Measurements from ENCODE around the gene TARM1.

Gene TARM1

DNA sequence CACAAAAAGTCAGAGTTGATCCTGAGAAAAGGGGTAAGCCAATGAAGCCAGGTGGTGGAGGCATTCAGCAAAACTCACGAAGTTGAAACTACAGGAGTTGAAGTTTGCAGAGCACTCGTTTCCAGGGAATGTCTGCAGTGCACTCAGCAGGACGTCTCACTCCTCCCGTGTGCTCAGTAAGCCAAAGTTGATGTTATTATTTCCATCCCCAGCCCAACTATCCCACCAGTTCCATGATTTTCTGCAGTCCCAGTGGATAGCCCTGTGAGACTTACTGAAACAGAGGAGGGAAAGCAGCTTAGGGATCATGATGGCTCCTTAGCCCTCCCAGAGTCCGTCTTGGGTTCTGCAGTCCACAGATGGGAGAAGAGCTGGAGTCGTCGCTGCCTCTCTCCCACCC lies at the start of gene TARM1:
Gene TARM1, minus strand, starts transcription at position 334 of the 400 bp plus-strand sequence. Its CDS starts 25 bp downstream, at position 309.
- in situ Hi-C loops (cut with HindIII; ENCODE audit: low sequenced_read_pairs): no loop called here

DNA sequence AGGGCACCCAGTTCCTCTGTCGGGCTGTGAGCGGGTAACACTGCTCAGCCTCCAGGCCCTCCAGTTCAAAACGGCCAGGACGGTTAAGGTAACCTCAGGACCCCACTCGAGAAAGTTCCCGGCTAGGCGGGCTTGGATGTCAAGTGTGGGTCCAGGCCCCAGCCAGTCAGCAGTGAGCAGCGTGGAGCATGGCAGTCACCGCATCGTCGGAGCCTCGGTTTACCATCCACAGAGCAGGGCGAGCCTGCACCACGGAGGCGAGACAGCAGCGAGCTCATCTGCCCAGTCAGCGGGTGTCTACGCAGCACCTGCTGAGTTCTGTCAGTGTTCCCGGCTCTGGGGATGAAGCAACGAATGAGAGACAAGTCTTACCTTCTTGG lies 48.4 kb upstream of the TARM1 start:
- in situ Hi-C loops (cut with HindIII; ENCODE audit: low sequenced_read_pairs): no loop called here

DNA sequence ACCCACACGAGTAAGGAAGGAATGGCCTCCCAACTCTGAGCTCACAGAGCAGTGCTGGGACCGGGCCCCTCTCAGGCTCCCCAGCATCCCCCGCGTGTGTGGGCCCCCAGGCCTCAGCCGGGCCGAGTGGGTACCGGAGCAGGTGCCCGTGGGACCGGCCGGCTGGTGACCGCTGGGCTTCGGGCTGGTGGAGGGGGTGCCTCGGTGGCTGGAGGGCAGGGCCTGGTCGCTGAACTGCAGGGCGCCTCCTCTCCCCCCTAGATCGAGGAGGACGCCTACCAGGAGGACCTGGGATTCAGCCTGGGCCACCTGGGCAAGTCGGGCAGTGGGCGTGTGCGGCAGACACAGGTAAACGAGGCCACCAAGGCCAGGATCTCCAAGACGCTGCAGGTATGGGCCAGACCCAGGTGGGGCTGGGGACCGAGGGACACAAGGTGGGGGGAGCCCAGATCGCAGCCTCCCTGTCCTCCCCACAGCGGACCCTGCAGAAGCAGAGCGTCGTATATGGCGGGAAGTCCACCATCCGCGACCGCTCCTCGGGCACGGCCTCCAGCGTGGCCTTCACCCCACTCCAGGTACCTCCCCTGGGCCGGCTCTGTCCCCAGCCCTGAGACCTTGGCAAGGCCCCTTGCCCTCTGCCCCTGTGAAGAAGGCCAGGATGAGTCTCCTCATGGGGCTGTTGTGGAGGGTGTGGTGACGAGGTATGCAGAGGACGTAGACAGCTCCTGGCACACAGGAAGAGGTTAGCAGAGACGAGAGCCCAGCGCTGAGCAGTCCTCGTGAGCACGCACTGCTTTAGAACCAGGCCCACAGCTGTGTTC lies 47.8 kb upstream of the TARM1 start:
- in situ Hi-C loops (cut with HindIII; ENCODE audit: low sequenced_read_pairs): no loop called here

DNA sequence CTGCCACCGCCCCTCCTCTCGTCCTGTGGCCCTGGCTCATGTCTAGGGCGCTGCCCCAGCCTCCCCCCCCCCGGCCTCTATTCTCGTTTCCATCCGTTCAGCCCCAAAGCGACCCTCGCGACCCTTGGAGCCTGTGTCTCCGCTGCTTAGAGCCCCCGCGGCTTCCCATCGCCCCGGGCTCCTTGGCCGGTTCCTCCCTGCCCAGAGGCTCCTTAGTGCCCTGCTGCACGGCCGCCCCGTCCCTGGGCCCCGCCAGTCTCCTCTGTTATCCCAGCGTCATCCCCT lies 47.2 kb upstream of the TARM1 start:
- in situ Hi-C loops (cut with HindIII; ENCODE audit: low sequenced_read_pairs): no loop called here

DNA sequence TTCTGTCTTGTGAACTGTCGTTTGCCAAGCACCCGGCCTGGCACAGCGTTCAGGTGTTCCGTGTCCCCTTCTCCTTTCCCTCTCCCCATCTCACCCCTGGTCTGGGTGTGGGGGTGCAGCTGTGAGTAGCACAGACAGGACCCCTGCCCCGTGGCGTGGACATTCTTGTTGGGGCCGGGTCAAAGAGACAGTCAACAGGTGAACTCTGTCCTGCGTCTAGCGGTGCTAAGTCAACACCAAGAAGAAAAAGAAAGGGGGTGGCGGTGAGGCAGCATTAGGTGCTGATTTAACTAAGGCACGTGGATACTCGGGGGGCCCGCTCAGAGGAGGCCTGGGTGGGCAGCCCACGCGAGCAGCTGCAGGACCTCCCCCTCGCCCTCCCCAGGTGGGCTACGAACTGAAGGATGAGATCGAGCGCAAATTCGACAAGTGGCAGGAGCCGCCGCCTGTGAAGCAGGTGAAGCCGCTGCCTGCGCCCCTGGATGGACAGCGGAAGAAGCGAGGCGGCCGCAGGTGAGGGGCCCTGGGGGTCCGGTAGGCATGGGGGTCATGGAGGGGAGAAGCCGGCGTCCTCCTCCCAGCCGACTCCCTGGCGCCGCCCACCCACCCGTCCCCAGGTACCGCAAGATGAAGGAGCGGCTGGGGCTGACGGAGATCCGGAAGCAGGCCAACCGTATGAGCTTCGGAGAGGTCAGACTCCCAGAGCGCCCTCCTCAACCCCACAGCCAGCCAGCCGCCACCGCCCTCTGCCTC lies 46.7 kb upstream of the TARM1 start:
- in situ Hi-C loops (cut with HindIII; ENCODE audit: low sequenced_read_pairs): no loop called here

DNA sequence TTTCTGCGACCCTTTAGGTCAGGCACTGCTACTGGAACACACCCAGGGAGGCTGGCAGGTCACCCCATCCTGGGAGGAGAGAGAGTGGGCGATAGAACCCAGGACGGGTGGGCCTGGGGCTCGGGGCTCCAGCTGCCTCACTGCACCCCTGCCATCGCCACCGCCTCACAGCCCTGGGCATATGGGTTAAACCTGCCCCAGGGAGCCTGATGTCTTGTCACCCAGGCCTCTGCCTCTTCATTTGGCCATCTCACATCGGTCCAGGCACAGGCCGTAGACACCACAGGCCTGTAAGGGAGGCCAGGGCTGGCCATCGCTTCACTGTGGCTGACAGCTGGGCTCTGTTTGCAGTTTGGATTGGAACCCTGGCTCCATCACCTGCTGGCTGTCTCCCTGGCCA lies 44.5 kb upstream of the TARM1 start:
- in situ Hi-C loops (cut with HindIII; ENCODE audit: low sequenced_read_pairs): no loop called here

DNA sequence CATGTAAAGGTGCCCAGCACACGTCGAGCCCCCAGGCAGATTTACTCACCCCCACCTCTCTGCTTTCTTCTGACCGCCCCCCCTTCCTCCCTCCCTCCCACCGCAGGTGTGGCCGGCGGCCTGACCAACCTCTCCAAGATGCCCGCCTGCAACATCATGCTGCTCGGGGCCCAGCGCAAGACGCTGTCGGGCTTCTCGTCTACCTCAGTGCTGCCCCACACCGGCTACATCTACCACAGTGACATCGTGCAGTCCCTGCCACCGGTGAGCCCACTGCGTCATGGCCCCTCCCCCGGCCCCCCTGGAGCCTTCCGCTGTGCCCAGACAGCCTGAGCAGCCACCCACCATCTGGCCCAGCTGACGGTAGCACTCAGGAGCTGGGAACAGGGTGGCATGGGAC lies 43.2 kb upstream of the TARM1 start:
- in situ Hi-C loops (cut with HindIII; ENCODE audit: low sequenced_read_pairs): no loop called here

DNA sequence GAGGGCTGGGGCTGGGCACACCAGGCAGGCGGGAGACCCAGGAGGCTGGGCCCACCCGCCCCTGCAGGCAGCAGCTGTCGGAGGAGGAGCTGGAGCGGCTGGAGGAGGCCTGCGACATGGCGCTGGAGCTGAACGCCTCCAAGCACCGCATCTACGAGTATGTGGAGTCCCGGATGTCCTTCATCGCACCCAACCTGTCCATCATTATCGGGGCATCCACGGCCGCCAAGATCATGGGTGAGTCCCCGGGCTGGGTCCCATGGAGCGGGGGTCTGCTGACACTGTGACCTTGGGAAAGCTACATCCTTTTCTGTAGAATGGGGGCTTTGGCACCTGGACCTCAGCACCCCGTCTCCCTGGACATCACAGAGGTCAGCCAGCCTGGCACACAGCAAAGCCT lies 42.5 kb upstream of the TARM1 start:
- in situ Hi-C loops (cut with HindIII; ENCODE audit: low sequenced_read_pairs): no loop called here

DNA sequence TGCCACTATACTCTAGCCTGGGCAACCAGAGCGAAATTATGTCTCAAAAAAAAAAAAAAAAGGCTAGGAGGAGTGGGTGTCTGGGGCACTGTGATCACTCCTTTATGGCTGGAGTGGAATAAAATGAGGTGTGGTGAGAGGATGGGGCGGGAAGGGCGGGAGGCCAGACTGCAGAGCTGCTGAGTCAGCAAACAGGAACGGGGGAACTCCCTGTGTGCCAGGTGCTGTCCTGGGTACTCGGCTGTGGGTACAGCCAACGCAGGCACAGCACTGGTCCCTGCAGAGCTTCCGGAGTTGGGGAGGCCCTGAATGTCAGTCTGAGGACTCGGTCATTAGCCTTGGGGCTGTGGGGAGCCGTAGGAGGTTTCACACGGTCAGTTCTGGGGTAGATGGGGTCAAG lies 40.1 kb upstream of the TARM1 start:
- in situ Hi-C loops (cut with HindIII; ENCODE audit: low sequenced_read_pairs): no loop called here

DNA sequence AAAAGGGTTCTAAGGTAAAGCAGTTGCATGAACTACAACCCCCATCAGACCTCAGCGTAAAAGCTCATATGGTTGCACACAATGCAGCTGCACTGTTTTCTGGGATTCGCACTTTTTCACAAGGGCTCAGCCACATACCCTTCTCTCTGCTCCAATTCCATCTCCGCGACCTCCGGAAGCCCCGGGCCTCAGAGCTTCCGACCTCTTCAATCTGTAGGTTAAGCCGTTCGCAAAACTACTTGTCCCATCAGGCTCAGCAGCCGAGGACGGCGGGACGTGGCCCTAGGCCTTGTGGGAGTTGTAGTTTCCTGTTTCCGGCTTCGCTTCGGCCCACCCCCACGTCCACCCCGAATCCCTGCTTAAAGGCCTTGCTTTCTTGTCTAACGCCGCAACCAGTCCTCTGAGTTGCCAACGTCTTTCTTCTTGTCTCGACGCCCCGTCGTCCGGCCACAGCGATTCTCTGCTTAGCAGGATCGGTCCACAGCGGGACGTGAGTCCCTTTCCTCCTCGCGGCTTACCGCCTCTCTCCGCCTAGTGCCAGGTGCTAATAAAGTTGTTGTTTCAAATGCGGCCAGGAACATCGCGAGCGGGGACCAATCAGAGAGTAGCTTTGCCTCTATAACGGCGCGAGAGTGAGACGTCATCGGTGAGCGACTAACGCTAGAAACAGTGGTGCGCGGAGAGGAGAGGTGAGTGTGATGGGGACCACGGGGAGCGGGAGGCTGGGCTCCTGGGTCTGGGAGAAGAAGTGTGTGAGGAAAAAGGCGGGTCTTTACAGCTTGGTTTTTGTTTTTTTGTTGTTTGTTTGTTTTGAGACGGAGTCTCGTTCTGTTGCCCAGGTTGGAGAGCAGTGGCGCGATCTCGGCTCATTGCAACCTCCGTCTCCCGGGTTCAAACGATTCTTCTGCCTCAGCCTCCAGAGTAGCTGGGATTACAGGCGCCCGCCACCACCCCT lies 34.2 kb upstream of the TARM1 start, which contains the start of the genes PRPF31 and TFPT:
Gene PRPF31, plus strand, starts transcription at position 646 of the 955 bp plus-strand sequence. CDS start 2,525 bp downstream, outside the sequence.
Gene TFPT, minus strand, starts transcription at position 549 of the 955 bp plus-strand sequence. Its CDS starts 388 bp downstream, at position 161.
- in situ Hi-C loops (cut with HindIII; ENCODE audit: low sequenced_read_pairs): no loop called here

DNA sequence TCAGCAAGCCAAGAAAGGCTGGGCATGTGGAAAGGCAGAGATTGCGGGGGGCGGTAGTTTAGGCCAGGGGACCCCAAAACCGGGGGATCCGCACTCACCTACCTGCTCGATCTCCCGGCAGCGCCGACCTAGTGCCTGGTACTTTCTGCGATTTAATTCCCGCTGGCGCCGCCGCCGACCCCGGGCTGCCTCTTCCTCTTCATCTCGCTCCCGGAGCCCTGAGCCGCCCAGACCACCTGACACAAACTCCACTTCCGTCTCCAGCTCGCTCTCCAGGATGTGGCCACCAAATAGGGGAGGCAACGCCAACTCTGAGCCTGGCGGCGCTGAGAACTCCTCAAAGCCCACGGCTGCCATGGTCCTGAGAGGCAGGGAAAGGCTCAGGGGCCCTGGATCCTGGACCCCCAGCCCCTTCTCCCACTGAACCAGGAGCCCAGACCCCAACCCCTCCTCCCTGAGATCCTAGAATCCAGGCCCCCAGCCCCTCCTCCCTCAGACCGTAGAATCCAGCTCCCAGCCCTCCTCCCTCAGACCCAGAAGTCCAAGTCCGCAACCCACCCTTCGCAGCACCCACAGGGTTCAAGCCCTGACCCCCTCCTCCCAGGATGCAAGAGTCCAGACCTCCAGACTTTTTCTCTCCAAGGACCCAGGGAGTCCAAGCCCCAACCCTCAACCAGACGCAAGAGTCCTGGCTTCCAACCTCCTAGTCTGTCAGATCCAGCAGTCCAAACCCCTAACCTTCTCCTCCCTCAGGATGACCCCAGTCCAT lies 33.4 kb upstream of the TARM1 start:
- in situ Hi-C loops (cut with HindIII; ENCODE audit: low sequenced_read_pairs): no loop called here

DNA sequence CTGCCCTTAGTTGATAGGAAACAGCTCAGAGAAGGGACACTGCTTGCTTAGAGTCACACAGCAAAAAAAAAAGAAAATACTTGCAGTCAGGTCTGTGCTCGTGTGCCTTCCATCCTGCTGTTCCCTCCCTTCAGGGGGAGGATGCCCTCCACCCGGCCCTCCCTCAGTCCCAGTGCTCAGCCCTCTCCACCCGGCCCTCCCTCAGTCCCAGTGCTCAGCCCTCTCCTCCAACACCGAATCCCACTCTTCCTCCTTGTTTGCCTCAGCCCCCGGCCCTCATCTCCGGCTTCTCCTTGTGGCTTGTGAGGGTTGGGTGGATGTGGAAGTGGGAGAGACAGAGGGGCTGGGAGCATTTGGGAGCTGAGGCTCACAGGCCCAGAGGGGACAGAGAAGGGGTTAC lies 28.5 kb upstream of the TARM1 start:
- in situ Hi-C loops (cut with HindIII; ENCODE audit: low sequenced_read_pairs): no loop called here

DNA sequence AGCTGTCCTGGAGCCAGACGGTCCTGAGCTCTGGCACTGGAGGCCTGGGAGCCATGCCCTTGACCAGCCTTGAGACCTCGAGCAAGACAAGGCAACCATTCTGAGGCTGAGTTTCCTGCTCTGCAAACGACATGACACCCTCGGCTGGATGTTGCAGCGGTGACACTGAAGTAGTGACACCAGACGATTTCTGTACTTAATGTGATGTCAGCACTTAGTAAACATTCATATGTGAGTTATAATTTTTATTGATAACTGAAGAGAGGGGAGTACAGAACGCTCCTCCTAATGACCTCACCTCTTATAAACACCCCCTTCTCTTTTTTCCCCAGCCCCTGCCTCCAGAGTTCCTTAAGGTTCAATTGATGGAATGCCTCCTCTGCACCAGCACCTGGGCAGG lies 27.3 kb upstream of the TARM1 start:
- in situ Hi-C loops (cut with HindIII; ENCODE audit: low sequenced_read_pairs): no loop called here

DNA sequence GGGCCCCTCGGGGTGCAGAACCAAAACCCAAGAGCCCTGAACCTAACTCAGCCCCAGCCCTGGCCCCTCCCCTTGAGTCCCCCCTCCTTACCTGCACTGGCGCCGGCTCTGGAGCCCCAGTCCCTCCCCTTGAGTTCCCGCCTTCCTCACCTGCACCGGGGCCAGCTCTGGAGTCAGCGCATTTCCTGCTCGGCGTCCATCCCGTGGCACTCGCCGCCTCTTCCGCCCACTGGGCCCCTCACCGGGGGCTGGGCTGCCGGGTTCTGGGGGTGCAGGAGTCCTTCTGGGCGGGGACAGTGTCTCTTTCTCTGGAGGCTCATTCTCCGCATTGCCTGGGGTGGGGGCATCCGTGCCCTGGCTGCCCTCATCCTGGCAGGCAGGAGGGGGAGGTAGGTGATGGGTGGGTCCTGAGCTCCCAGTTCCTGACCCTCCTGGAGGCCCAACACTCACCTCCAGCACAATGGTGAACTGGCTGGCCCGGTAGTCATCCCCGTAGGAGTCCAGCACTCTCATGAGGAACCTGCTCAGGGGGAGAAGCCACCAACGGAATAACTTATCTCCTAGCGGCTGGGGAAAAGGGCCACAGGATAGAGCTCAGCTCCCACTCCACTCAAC lies 26.8 kb upstream of the TARM1 start:
- in situ Hi-C loops (cut with HindIII; ENCODE audit: low sequenced_read_pairs): no loop called here

DNA sequence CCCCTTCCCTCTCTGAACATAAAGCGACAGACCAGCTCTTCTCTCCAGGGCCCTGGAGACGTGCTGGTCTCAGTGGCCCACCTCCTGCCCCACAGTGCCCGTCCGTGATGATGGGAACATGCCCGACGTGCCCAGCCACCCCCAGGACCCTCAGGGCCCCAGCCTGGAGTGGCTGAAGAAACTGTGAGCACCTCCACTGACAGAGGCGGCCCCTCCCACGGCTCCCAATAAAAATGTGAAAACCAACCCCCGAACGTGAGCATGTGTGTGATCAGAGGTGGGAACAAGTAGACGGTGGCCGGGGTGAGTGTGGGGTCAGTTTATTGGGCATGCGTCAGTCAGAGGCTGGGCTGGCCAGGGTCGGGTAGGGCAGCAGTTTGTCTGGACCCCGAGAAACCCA lies 25.6 kb upstream of the TARM1 start:
- in situ Hi-C loops (cut with HindIII; ENCODE audit: low sequenced_read_pairs): no loop called here

DNA sequence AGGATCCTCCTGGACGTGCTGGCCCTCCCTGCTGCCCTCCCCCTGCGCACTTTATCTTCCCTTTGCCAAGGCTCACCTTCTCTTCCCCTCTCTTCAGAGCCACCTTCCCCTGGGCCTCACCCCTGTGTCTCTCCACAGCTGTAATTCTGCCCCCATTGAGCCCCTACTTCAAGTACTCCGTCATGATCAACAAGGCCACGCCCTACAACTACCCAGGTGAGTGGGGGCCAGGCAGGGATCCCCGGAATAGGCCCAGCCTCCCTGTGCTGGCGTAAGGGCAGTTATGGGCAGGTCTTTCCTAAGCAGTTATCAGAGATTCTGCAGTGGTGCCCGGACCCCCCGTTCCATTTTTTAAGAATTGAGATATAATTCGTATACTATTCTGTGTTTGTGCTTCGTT lies 24.6 kb upstream of the TARM1 start:
- in situ Hi-C loops (cut with HindIII; ENCODE audit: low sequenced_read_pairs): no loop called here

DNA sequence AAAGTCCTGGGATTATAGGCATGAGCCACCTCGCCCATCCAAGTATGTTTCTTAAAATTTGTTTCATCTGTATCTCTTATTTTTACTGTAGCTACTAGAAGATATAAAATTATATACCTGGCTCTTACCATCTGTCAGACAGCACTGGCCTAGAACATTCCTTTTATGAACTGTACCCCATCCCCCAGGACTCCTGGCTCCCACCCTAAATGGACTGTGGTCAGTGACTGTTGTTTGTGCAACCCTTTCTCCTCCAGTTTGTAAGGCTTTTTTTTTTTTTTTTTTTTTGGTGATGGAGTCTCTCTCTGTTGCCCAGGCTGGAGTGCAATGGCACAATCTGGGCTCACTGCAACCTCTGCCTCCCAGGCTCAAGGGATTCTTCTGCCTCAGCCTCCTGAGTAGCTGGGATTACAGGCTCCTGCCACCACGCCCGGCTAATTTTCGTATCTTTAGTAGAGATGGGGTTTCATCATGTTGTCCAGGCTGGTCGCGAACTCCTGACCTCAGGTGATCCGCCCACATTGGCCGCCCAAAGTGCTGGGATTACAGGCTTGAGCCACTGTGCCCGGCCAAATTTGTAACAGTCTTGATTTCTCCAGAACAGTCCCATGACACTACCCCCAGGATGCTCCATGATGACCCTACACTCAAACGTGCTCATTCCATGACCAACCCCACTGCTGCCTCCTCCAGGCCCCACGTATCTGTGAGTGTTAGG lies 24.0 kb upstream of the TARM1 start:
- in situ Hi-C loops (cut with HindIII; ENCODE audit: low sequenced_read_pairs): no loop called here

DNA sequence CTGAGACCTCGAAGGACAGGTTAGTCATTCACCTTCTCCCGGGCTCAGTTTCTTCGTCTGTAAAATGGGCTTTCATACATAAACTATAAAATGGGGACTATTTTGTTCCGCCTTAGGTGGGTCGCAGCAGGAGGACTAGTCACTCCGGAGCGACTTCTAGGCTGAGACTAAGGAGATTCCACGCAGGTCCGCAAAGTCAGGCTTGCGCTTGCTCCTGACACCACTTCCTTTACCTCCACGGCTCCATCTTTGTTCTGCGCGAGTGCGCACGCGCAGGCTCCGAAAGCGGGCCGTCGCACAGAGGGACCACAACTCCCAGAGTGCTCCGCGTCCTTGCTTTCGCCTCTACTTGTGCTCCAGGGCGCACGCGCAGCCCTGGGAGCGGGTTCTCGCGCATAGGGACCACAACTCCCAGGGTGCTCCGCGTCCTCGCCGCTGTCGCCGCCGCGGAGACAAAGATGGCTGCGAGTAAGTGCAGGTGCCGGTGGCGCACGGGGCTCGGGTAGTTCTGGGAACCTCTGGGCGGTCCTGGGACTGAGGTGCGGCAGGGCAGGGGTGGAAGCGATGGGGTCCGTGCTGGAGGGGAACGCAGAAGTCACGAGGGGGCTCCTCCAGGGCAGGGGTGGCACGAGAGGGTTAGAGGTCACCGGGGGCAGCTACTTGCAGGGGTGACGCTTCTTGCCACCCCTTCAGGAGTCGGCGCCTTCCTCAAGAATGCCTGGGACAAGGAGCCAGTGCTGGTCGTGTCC lies 21.4 kb upstream of the TARM1 start, which contains the start of gene NDUFA3:
Gene NDUFA3, plus strand, starts transcription at position 435 of the 749 bp plus-strand sequence. Its CDS starts 24 bp downstream, at position 459.
- in situ Hi-C loops (cut with HindIII; ENCODE audit: low sequenced_read_pairs): no loop called here

DNA sequence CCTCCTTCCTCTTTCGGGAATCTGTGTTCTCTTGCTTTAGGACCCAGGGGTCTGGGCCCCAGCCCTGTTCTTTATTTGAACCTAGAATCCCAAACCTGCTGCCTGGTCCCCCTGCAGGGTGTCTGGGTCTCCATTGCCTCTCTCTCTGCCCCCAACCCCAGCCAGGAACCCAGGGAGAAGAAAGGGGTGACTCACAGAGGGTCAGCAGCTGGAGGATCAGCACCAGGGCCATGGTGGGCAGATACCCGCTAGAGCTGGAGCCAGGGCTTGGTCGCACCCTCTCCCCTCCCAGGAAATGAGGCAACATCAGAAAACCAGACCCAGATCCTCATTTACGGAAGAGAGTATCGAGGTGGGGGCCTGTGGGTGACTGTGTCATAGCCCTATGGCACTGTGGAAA lies 19.4 kb upstream of the TARM1 start, which contains the start of gene OSCAR:
Gene OSCAR, minus strand, starts transcription at position 243 of the 400 bp plus-strand sequence. Its CDS starts 11 bp downstream, at position 232.
- in situ Hi-C loops (cut with HindIII; ENCODE audit: low sequenced_read_pairs): no loop called here
